ENCODE measurements around the gene XPO6. TPM values are rescaled to one million over a fixed set of nuclear protein-coding genes. Genes with fewer than 3 reads are reported as not detected.

The XPO6 gene
- total RNA-seq, 1 donor from 2014 or later = 155 TPM

DNA sequence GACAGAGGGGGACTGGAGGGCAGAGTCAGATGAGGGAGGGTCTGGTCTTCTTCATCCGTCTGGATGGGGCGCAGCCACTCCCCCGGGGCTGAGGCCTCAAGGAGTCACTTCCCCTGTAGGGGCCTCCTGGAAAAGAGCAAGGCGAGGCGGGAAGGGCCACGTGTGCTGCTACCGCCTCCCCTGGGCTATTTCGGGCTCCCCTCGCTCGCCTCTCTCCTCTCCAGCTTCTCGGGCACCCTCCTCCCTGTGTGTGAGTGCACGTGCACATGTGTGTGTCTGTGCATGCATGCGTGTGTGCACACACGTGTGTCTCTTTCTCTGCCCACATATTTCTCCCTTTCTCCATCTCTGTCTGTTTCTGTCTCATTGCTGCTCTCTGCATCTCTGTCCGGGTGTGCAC is 158.3 kb downstream of the XPO6 start:
- Mint-ChIP-seq H3K27me3 (ENCODE audit: unreplicated experiment) (peaks cover 4% of the 10 kb centered on the region), H3K4me3 (ENCODE audit: unreplicated experiment) (no peak overlapping the region), H3K4me1 (ENCODE audit: unreplicated experiment) (no peaks in the 10 kb centered on the region)

DNA sequence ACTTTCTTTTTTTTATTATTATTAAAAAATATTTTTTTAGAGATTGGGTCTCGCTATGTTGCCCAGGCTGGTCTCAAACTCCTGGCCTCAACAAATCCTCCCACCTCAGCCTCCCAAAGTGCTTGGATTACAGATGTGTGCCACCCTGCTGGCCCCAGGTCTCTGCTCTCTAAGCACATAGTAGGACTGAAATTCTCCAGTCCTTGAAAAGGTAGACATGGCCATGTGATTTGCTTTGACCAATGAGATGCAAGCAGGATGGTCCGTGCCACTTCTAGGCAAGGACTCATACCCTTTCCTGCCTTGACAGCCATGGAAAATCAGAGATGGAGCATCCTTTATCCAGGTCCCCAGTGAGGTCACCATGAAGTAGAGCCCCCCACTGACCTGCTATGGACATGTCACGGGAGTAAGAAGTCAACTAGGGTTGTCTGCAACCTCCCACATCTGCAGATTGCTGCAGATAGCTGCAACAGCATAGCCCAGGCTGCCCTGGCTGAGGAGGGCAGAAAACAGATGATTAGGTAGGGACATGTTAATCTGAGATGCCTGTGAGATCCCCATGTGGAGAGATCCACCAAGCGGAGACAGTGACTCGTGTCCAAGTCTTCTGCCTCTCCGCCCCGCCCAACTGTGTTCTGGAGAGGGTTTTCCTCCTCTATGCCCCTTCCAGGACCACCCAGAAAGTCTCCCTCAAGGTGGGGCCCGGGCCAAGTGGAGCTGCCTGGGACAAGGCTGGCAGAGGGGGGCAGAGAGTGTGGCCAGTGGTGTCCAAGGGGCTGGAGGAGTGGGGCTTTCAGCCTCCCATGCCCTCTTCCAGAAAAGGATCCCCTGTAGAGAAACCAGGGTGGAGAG is 159.3 kb downstream of the XPO6 start:
- Mint-ChIP-seq H3K4me1 (ENCODE audit: unreplicated experiment) (no peaks in the 10 kb centered on the region), H3K36me3 (ENCODE audit: low read depth, unreplicated experiment) (no peaks in the 10 kb centered on the region), H3K27ac (ENCODE audit: unreplicated experiment) (no peak overlapping the region), H3K9me3 (ENCODE audit: unreplicated experiment) (no peaks in the 10 kb centered on the region), H3K27me3 (ENCODE audit: unreplicated experiment) (peaks cover 2% of the 10 kb centered on the region), H3K4me3 (ENCODE audit: unreplicated experiment) (no peak overlapping the region)
- DNase-seq (ENCODE audit: low spot score) = no peak
- TF ChIP-seq, protein P1, sequence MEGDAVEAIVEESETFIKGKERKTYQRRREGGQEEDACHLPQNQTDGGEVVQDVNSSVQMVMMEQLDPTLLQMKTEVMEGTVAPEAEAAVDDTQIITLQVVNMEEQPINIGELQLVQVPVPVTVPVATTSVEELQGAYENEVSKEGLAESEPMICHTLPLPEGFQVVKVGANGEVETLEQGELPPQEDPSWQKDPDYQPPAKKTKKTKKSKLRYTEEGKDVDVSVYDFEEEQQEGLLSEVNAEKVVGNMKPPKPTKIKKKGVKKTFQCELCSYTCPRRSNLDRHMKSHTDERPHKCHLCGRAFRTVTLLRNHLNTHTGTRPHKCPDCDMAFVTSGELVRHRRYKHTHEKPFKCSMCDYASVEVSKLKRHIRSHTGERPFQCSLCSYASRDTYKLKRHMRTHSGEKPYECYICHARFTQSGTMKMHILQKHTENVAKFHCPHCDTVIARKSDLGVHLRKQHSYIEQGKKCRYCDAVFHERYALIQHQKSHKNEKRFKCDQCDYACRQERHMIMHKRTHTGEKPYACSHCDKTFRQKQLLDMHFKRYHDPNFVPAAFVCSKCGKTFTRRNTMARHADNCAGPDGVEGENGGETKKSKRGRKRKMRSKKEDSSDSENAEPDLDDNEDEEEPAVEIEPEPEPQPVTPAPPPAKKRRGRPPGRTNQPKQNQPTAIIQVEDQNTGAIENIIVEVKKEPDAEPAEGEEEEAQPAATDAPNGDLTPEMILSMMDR (IDR thresholded peaks at IDR 0.05; ENCODE audit: unreplicated experiment) = no peak

More for the DNA sequence above, 158.3 kb downstream of the XPO6 start:
- Mint-ChIP-seq H3K9me3 (ENCODE audit: unreplicated experiment) (no peaks in the 10 kb centered on the region), H3K27ac (ENCODE audit: unreplicated experiment) (no peak overlapping the region), H3K36me3 (ENCODE audit: low read depth, unreplicated experiment) (no peaks in the 10 kb centered on the region)
- DNase-seq (ENCODE audit: low spot score) = no peak
- TF ChIP-seq, protein P1 (IDR thresholded peaks at IDR 0.05; ENCODE audit: unreplicated experiment) = no peak

- Mint-ChIP-seq H3K4me1 (ENCODE audit: unreplicated experiment) (no peaks in the 10 kb centered on the region), H3K36me3 (ENCODE audit: low read depth, unreplicated experiment) (no peaks in the 10 kb centered on the region), H3K27ac (ENCODE audit: unreplicated experiment) (no peak overlapping the region), H3K4me3 (ENCODE audit: unreplicated experiment) (no peak overlapping the region), H3K9me3 (ENCODE audit: unreplicated experiment) (no peaks in the 10 kb centered on the region), H3K27me3 (ENCODE audit: unreplicated experiment) (peaks cover 2% of the 10 kb centered on the region)
- DNase-seq (ENCODE audit: low spot score) = no peak
- TF ChIP-seq, protein P1 (IDR thresholded peaks at IDR 0.05; ENCODE audit: unreplicated experiment) = no peak
Measured at GRCh38 chr16:28051486-28051885, 160.3 kb downstream of the XPO6 start.

Other genes starting within 250 kb of the XPO6 start
- gene GSG1L, start 148.3 kb downstream of the XPO6 start, total RNA-seq (ENCODE audit: unreplicated experiment) = 0.38 TPM
- gene SBK1, start 80.6 kb upstream of the XPO6 start, total RNA-seq (ENCODE audit: unreplicated experiment) = 22.9 TPM
- 1.5 TPM for gene NPIPB6, start 151.5 kb upstream of the XPO6 start, total RNA-seq (ENCODE audit: unreplicated experiment)
- gene EIF3CL, start 191.9 kb upstream of the XPO6 start, total RNA-seq (ENCODE audit: unreplicated experiment) = 35.6 TPM